ENCODE measurements around the gene CKM.

GRCh38 chr19:45349430-45349941 is 26.8 kb upstream of the CKM start:
- TF ChIP-seq, protein P1, sequence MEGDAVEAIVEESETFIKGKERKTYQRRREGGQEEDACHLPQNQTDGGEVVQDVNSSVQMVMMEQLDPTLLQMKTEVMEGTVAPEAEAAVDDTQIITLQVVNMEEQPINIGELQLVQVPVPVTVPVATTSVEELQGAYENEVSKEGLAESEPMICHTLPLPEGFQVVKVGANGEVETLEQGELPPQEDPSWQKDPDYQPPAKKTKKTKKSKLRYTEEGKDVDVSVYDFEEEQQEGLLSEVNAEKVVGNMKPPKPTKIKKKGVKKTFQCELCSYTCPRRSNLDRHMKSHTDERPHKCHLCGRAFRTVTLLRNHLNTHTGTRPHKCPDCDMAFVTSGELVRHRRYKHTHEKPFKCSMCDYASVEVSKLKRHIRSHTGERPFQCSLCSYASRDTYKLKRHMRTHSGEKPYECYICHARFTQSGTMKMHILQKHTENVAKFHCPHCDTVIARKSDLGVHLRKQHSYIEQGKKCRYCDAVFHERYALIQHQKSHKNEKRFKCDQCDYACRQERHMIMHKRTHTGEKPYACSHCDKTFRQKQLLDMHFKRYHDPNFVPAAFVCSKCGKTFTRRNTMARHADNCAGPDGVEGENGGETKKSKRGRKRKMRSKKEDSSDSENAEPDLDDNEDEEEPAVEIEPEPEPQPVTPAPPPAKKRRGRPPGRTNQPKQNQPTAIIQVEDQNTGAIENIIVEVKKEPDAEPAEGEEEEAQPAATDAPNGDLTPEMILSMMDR (IDR thresholded peaks at IDR 0.05; ENCODE audit: borderline replicate concordance, extremely low read depth, low read length, poor library complexity, severe bottlenecking), result no peak
- no peak for TF ChIP-seq EZH2 (IDR thresholded peaks at IDR 0.05; ENCODE audit: borderline replicate concordance, low read depth, low read length, severe bottlenecking)
